Skeletal muscle satellite cell (primary cell): ENCODE results near the gene HINFP. TPM values are rescaled to one million over a fixed set of nuclear protein-coding genes. Genes with fewer than 3 reads are reported as not detected.

Experiments
- H3K27me3 ChIP-seq: 2 replicates; pipeline ENCODE4 v1.7.0; 2013; ENCODE audit warnings: low read length; ENCODE audit not compliant: control insufficient read depth, insufficient read depth
- H3K36me3 ChIP-seq: 2 replicates; pipeline ENCODE4 v1.7.0; 2013; ENCODE audit warnings: mild to moderate bottlenecking, control low read depth, low read length; ENCODE audit not compliant: insufficient read depth
- H3K4me1 ChIP-seq: 2 replicates; pipeline ENCODE4 v1.7.0; 2013; ENCODE audit warnings: low read length; ENCODE audit not compliant: control insufficient read depth, insufficient read depth
- H3K4me2 ChIP-seq: 2 replicates; pipeline ENCODE4 v1.7.0; 2013; ENCODE audit warnings: mild to moderate bottlenecking, low read length
- H3K4me3 ChIP-seq: 2 replicates; pipeline ENCODE4 v1.7.0; 2013; ENCODE audit warnings: low read length
- H3K9ac ChIP-seq: 2 replicates; pipeline ENCODE4 v1.7.0; 2013; ENCODE audit warnings: mild to moderate bottlenecking, low read depth, low read length, moderate library complexity
- H3K9me3 ChIP-seq: replicated peaks from 2 replicates; pipeline ENCODE4 v1.7.0; 2013; ENCODE audit warnings: mild to moderate bottlenecking, control low read depth, low read length
- total RNA-seq: library from RNA; depleted of rRNA; stranded (reverse); fragments of >200 nt; gene quantifications from 2 replicates; pipeline ENCODE4 v1.2.3, GENCODE V29; 2012; rRNA removed

HINFP gene
- 8.3 and 10.4 TPM in 2 replicates for total RNA-seq

GRCh38 chr11:119121008-119121810 lies at the start of gene HINFP:
HINFP (plus strand) TSS chr11:119121580; CDS start chr11:119126945, 5,365 bp downstream.
- H3K9ac ChIP-seq = peak within 1 kb of the TSS; percentile 88
- no peaks in the 10 kb centered on the region for H3K27me3 ChIP-seq
- peak within 1 kb of the TSS; percentile 94 for H3K4me3 ChIP-seq
- H3K4me1 ChIP-seq = peaks cover 16% of the 10 kb centered on the region
- H3K36me3 ChIP-seq = peaks cover 6% of the 10 kb centered on the region
- no peaks in the 10 kb centered on the region for H3K9me3 ChIP-seq
- H3K4me2 ChIP-seq = peak within 1 kb of the TSS; percentile 92

GRCh38 chr11:119077839-119078238 lies 43.5 kb upstream of the HINFP start:
- Histone ChIP-seq H3K4me3 (no peak overlapping the region), H3K4me2 (no peak overlapping the region), H3K9ac (no peak overlapping the region), H3K9me3 (no peaks in the 10 kb centered on the region), H3K36me3 (peaks cover 60% of the 10 kb centered on the region), H3K4me1 (no peaks in the 10 kb centered on the region), H3K27me3 (no peaks in the 10 kb centered on the region)

- Histone ChIP-seq H3K27me3 (no peaks in the 10 kb centered on the region), H3K36me3 (peaks cover 49% of the 10 kb centered on the region), H3K9ac (no peak overlapping the region), H3K4me1 (no peaks in the 10 kb centered on the region), H3K9me3 (no peaks in the 10 kb centered on the region), H3K4me2 (no peak overlapping the region), H3K4me3 (no peak overlapping the region)
Observed at GRCh38 chr11:119078675-119079420, 42.5 kb upstream of the HINFP start.

GRCh38 chr11:119081682-119082260 lies 39.6 kb upstream of the HINFP start:
- no peak overlapping the region for H3K9ac ChIP-seq
- no peak overlapping the region for H3K4me2 ChIP-seq
- peaks cover 10% of the 10 kb centered on the region for H3K4me1 ChIP-seq
- H3K36me3 ChIP-seq = peaks cover 45% of the 10 kb centered on the region
- H3K9me3 ChIP-seq = no peaks in the 10 kb centered on the region
- H3K27me3 ChIP-seq = no peaks in the 10 kb centered on the region
- no peak overlapping the region for H3K4me3 ChIP-seq

GRCh38 chr11:119084663-119085436 lies 36.5 kb upstream of the HINFP start, which contains the start of gene HMBS:
HMBS (plus strand) TSS chr11:119084881; CDS start chr11:119085034, 153 bp downstream.
- Histone ChIP-seq H3K36me3 (peaks cover 25% of the 10 kb centered on the region), H3K4me3 (peak within 1 kb of the TSS; percentile 92), H3K4me1 (peaks cover 10% of the 10 kb centered on the region), H3K9me3 (no peaks in the 10 kb centered on the region), H3K27me3 (no peaks in the 10 kb centered on the region), H3K9ac (peak within 1 kb of the TSS; percentile 82), H3K4me2 (peak within 1 kb of the TSS; percentile 89)

- Histone ChIP-seq H3K4me2 (peak overlapping the region; percentile 89), H3K36me3 (peaks cover 25% of the 10 kb centered on the region), H3K4me1 (peaks cover 10% of the 10 kb centered on the region), H3K4me3 (peak overlapping the region; percentile 92), H3K27me3 (no peaks in the 10 kb centered on the region), H3K9ac (peak overlapping the region; percentile 82), H3K9me3 (no peaks in the 10 kb centered on the region)
Observed at GRCh38 chr11:119085437-119085847, 35.9 kb upstream of the HINFP start.

GRCh38 chr11:119087123-119087522 lies 34.3 kb upstream of the HINFP start:
- no peak overlapping the region for H3K4me3 ChIP-seq

GRCh38 chr11:119087747-119088241 lies 33.6 kb upstream of the HINFP start:
- H3K4me3 ChIP-seq = no peak overlapping the region
- no peak overlapping the region for H3K9ac ChIP-seq
- peaks cover 16% of the 10 kb centered on the region for H3K36me3 ChIP-seq
- H3K27me3 ChIP-seq = no peaks in the 10 kb centered on the region
- no peaks in the 10 kb centered on the region for H3K9me3 ChIP-seq
- H3K4me2 ChIP-seq = no peak overlapping the region
- H3K4me1 ChIP-seq = peaks cover 16% of the 10 kb centered on the region

More at GRCh38 chr11:119087123-119087522, 34.3 kb upstream of the HINFP start:
- H3K27me3 ChIP-seq = no peaks in the 10 kb centered on the region
- no peak overlapping the region for H3K4me2 ChIP-seq
- no peaks in the 10 kb centered on the region for H3K9me3 ChIP-seq
- H3K36me3 ChIP-seq = peaks cover 13% of the 10 kb centered on the region
- H3K4me1 ChIP-seq = peaks cover 10% of the 10 kb centered on the region
- H3K9ac ChIP-seq = no peak overlapping the region

- H3K4me3 ChIP-seq = no peak overlapping the region
- H3K9me3 ChIP-seq = no peaks in the 10 kb centered on the region
- H3K4me2 ChIP-seq = no peak overlapping the region
- no peaks in the 10 kb centered on the region for H3K27me3 ChIP-seq
- peaks cover 23% of the 10 kb centered on the region for H3K36me3 ChIP-seq
- peaks cover 22% of the 10 kb centered on the region for H3K4me1 ChIP-seq
- no peak overlapping the region for H3K9ac ChIP-seq
Observed at GRCh38 chr11:119088406-119088805, 33.0 kb upstream of the HINFP start.

GRCh38 chr11:119089319-119089718 lies 32.1 kb upstream of the HINFP start:
- Histone ChIP-seq H3K4me3 (no peak overlapping the region), H3K4me2 (no peak overlapping the region), H3K27me3 (no peaks in the 10 kb centered on the region), H3K9ac (no peak overlapping the region), H3K9me3 (no peaks in the 10 kb centered on the region), H3K36me3 (peaks cover 26% of the 10 kb centered on the region), H3K4me1 (peaks cover 22% of the 10 kb centered on the region)
